ENCODE measurements around the gene PPP2CA.

PPP2CA gene

GRCh38 chr5:134146651-134147518, 79.0 kb downstream of the PPP2CA start:
- DNase-seq, result no peak

GRCh38 chr5:134145779-134146581, 79.9 kb downstream of the PPP2CA start:
- DNase-seq, result peak; percentile 92 to 93

- DNase-seq, result no peak
Measured at GRCh38 chr5:134145041-134145757, 80.7 kb downstream of the PPP2CA start.

Measured in activated T-cell treated with anti-CD3 and anti-CD28 coated beads, Interleukin-2, amount 50 U/mL, for 48 hours (primary cell).